Limb (tissue), 2 donors: ENCODE measurements around the gene SIAH3.
A peak's percentile ranks its signal among the peaks of the same experiment; 100 is the strongest.
"Not testable (repeated sequence)": the region's sequence is repeated elsewhere in the genome, so short reads cannot be mapped to it uniquely, and the experiment has no call there.

Experiments used
- DNase-seq, 2 donors: peaks; one replicate each; pipeline ENCODE4 v3.0.0-alpha.2; 2016; ENCODE audit errors: extremely low spot score in 2 of 2

The SIAH3 gene

DNA sequence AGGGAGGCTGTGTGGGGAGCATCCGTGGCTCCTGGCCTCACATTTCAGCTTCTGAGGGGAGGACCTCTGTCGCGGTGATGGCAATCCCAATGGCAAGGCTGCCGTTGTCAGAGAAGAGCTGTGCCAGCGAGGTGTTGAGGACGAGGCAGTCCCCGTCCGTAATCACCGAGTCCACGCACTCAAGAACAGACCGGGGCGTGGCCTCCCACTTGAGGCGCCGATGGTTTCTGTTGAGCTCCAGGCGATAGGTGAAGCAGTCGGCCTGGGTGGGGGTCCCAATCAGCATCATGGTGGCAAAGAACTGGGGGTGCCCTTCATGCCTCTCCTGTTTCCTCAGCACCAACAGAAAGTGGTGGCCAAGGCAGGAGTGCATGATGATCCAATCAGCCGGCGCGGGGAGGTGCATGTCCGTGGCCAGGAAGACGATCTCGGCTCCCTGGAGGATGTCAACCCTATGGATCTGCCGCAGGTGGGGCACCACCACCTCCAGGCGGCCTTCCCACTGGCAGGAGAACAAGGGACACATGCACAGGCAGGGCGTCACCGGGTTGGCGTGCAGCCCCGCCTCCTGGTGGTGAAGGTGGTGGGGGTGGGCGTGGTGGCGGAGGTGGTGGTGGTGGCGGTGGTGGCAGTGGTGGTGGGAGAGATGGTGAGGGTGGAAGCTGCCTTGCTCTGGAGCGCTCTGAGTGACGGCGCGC is 68.1 kb downstream of the SIAH3 start:
- no peak for DNase-seq

DNA sequence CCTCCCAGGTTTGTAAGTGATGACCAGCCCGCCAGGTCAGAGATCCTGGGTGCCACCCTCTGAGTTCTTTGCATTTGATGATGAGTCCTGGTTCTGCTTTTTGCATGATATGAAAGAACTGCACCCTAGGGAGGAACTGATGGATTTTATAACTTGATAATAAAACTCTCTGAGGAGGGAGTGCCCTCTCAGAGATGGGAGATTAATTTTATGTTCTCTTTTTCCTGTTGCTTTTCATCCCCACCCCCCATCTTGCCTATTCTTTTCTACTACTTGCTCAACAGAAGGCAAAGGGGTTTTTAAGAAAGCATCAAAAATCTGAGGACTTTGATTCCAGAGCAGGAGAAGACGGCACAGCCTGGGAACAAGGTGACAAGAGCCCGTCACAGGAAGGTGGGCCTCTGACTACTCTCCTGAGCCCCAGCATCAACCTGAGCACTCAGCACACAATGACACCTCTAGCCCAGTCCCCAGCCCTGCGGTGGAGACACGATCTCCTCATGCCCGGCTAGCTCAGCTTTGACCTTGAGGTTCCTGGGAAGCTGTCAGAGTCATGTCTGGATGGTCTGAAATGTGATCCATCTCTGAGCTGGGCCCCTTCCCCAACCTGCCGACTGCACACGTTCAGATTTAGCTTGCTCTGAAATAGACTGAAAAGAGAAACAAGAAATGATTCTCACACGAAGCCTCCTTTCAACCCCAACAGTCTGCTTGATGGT is 69.1 kb downstream of the SIAH3 start:
- DNase-seq, result no peak

GRCh38 chr13:45781553-45782326 is 69.8 kb downstream of the SIAH3 start:
- DNase-seq, result peak; percentile 33 to 73

- DNase-seq, result no peak
Observed at GRCh38 chr13:45779901-45780300, 71.7 kb downstream of the SIAH3 start.

- no peak for DNase-seq
Observed at GRCh38 chr13:45778882-45779281, 72.7 kb downstream of the SIAH3 start.

DNA sequence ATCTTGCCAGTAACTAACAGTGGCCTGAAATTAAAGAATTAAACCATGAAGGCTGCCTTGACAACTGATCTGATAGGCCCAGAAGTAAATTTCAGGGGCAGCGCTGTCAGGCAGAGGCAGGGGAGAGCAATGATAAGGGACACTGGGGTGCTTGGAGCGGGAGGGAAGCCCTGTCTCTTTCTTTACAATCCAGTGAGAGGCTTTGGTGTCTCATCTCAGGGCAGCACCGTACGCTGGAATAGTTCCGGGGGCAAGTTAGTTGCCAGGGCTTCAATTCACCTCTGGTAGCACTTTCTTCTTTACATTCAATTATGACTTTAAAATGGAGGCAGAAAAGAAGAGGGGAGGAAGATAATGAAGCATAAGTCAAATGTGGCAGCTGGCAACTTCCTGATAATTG is 74.8 kb downstream of the SIAH3 start:
- no peak for DNase-seq

GRCh38 chr13:45775401-45775963 is 76.1 kb downstream of the SIAH3 start:
- no peak for DNase-seq

DNA sequence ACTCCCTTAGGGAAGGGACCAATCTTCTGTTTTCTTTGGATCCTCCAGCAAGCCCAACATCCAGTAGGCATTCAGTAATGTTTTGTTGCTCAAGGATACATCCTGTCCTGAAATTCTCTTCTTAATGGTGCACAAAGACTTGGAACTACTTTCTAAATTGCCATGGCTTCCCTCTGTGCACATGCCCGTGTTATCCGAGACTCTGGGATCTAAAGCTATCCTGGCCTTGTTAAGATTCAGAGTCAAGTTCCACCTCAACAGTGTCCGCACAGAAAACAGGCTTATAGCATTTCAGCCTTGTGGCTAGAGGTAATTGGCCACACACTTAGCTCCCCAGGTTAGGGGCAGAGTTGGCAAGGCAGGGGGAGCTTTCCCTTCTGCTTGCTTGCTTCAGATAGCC is 77.6 kb downstream of the SIAH3 start:
- DNase-seq, result no peak

DNA sequence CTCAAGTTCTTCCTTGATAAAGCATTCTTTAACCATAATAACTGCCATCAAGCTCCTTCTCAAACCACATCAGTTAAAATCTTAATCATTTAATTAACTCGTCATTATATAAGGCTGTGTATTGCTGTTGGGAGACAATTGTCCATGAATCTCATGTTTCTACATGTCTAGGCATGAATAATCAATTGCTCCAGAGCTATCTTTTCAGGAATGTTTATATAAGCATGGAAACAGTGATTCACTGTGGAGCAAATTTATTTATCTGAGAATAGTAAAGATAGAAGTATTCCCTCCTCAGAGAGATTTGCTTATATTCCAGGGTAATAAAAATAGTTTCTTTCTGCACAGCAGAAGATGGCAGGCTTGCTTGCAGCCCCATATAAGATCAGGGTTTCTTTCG is 78.3 kb downstream of the SIAH3 start:
- no peak for DNase-seq

DNA sequence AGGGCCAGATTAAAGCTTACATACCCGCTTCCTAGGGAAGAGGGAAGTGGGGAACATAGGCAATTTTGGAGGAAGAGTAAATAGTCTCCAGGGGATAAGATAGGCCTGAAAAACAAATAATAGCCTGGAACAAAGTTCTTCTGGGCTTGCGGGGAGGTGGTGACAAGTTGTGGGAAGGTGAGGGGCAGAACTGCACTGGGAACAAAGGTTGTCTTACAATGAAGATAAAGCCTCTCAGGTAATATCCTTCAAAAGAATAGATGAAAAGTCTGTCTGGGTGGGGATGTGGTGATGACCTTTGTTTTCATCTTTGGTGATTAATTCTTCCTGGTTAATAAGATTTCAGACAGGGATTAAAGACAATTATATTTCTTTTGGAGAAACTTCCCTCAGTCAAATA is 80.7 kb downstream of the SIAH3 start:
- DNase-seq, result no peak

GRCh38 chr13:45768656-45769479 is 82.7 kb downstream of the SIAH3 start:
- peak in 1 of 2 donors; percentile 20 for DNase-seq

DNA sequence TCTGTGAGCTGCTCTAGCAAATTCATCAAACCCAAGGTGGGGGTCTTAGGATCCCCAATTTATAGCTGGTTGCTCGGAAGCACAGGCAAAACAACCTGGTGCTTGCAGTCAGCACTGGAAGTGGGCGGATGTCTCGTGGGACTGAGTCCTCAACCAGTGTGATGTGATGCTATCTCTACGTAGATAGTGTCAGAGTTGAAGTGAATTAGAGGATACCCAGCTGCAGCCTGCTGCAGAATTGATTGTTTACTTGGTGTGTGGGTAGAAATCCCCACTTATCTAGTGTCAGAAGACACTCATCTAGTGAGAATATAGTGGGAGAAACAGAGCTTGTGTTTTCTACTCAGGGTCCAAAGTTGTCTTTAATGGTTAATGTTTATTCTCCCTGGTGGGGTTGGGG is 86.1 kb downstream of the SIAH3 start:
- DNase-seq, result no peak

DNA sequence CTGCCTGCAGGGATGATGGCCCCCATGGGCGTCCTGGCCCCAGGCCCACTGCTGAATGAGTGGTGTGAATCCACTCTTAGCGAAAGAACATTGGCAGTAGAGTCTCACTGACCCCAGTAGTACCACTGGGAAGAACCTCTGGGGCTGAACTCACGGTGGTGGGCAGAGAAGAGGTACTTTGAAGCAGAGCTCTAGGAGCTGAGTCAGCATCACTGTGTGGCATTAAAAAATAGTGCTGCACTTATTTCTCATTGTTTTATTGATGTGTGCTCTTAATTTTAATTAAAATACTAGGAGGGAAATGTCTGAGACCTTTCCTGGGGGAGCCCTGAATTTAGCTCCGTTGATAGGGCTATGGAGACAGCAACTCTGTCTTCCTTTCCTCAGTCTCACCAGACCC is 88.1 kb downstream of the SIAH3 start:
- no peak for DNase-seq

- not testable (repeated sequence) for DNase-seq
Observed at GRCh38 chr13:45757589-45757988, 94.0 kb downstream of the SIAH3 start.

- not testable (repeated sequence) for DNase-seq
Observed at GRCh38 chr13:45756498-45756897, 95.1 kb downstream of the SIAH3 start.

GRCh38 chr13:45752510-45752909 is 99.0 kb downstream of the SIAH3 start:
- DNase-seq, result no peak

DNA sequence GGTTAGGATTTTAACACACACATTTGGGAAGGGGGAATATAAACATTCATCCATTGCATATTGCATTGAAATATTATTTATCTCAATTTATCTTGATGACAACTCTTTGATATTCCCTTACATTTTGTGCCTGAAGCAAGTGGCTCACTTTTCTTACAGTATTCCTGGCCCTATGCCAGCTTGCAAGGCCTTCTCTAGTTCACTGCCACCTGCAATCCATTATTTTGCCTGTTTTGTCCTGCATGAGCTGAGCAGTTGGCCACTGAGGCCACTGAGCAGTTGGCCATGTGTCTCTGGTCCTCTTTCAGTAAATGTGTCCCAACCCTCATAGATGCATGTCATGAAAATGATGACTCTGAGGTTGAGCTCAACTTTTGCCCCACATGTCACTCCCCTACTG is 99.7 kb downstream of the SIAH3 start:
- no peak for DNase-seq

GRCh38 chr13:45750566-45750965 is 101.0 kb downstream of the SIAH3 start:
- DNase-seq, result no peak

GRCh38 chr13:45748941-45749759 is 102.4 kb downstream of the SIAH3 start:
- DNase-seq, result peak; percentile 26 to 60

DNA sequence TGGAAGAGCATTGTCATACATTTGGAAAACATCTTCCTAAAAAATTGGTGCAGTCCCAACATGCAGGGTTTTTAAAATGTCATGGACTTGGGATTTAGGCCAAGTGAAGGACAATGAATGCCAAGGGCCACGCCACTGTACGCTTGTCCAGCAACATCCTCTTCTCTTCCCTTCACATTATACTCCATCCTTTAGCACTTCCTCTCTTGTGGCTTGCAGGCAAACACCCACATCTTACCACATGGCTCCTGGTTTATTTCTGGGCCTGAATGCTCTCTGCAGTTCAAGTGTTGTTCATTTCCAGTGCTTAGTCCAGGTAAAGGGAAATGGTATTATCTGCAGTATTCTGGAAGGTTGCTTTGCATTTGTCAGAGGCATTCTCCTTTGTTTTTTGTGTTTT is 104.5 kb downstream of the SIAH3 start:
- no peak for DNase-seq
